Esophagus muscularis mucosa (tissue), 4 donors: ENCODE results near the gene UBE2U.

Experiments used
- EP300 ChIP-seq: sonication (generic); formaldehyde crosslinking; IDR thresholded peaks from one replicate; pipeline ENCODE4 v1.6.1; 2017; ENCODE audit warnings: antibody characterized with exemption
- POLR2A ChIP-seq: fragments of 450-650 bp; IDR thresholded peaks from one replicate; pipeline ENCODE4 v1.6.1; 2017; ENCODE audit warnings: antibody characterized with exemption, moderate library complexity, mild to moderate bottlenecking, low read depth
- POLR2AphosphoS5 ChIP-seq, 2 donors: sonication (generic); formaldehyde crosslinking; IDR thresholded peaks; one replicate each; pipeline ENCODE4 v1.6.1; 2017; ENCODE audit warnings: antibody characterized with exemption in 2 of 2
- TF ChIP-seq, protein P1 (sequence below), 3 experiments: fragments of 200-600 bp in 2 of 3; fragments of 450-650 bp in 1 of 3; sonication (generic) in 2 of 3; IDR thresholded peaks; one replicate each; pipeline ENCODE4 v1.5.1; 2017 to 2019; ENCODE audit warnings: antibody characterized with exemption in 3 of 3, mild to moderate bottlenecking in 2 of 3, moderate library complexity in 1 of 3

- TF ChIP-seq, protein P1, sequence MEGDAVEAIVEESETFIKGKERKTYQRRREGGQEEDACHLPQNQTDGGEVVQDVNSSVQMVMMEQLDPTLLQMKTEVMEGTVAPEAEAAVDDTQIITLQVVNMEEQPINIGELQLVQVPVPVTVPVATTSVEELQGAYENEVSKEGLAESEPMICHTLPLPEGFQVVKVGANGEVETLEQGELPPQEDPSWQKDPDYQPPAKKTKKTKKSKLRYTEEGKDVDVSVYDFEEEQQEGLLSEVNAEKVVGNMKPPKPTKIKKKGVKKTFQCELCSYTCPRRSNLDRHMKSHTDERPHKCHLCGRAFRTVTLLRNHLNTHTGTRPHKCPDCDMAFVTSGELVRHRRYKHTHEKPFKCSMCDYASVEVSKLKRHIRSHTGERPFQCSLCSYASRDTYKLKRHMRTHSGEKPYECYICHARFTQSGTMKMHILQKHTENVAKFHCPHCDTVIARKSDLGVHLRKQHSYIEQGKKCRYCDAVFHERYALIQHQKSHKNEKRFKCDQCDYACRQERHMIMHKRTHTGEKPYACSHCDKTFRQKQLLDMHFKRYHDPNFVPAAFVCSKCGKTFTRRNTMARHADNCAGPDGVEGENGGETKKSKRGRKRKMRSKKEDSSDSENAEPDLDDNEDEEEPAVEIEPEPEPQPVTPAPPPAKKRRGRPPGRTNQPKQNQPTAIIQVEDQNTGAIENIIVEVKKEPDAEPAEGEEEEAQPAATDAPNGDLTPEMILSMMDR (IDR thresholded peaks at IDR 0.05) = no peak
- TF ChIP-seq POLR2A = no peak
- no peak for TF ChIP-seq EP300
- no peak for TF ChIP-seq POLR2AphosphoS5 (IDR thresholded peaks at IDR 0.05)
Observed at GRCh38 chr1:64243757-64244080, 40.3 kb downstream of the UBE2U start.
